HT-29 (cell line): ENCODE results near the gene CCNB1. TPM values are rescaled to one million over a fixed set of nuclear protein-coding genes. Genes with fewer than 3 reads are reported as not detected.
"Not testable (repeated sequence)": the region's sequence is repeated elsewhere in the genome, so short reads cannot be mapped to it uniquely, and the experiment has no call there.

ENCODE experiments used
- DNase-seq: peaks from one replicate; pipeline ENCODE4 v3.0.0-alpha.2; 2015; ENCODE audit warnings: low spot score
- total RNA-seq: library from RNA; depleted of rRNA; stranded (reverse); fragments of >200 nt; shearing (Covaris generic); gene quantifications from 2 replicates; pipeline ENCODE4 v1.2.3, GENCODE V29; 2014; rRNA removed

CCNB1 gene
- total RNA-seq = 135 and 148 TPM in 2 replicates

DNA sequence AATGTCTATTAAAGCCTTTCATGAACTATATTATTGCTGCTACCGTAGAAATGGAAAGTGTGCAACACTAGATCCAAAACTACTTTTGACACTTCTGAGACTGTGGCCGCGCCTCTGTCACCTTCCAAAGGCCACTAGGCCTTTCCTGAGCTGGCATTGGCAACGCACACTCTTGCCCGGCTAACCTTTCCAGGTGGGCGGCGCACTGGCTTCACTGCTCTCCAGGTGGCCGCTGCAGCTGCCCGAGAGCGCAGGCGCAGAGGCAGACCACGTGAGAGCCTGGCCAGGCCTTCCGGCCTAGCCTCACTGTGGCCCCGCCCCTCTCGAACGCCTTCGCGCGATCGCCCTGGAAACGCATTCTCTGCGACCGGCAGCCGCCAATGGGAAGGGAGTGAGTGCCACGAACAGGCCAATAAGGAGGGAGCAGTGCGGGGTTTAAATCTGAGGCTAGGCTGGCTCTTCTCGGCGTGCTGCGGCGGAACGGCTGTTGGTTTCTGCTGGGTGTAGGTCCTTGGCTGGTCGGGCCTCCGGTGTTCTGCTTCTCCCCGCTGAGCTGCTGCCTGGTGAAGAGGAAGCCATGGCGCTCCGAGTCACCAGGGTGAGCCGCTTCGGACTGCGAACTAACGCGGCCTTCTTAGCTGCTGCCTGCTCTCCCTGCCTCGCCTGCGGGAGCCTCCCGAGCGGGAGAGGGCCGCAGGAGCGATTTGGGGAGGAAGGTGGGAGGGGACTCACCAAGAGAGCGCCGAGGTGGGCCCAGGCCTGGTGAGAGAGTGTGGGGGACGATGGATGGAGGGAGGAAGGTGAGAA is at the start of gene CCNB1:
TSS of gene CCNB1 (plus strand) at position 465 of the 807 bp plus-strand sequence. CDS start at position 578, 113 bp downstream.
- peak; percentile 99 for DNase-seq

DNA sequence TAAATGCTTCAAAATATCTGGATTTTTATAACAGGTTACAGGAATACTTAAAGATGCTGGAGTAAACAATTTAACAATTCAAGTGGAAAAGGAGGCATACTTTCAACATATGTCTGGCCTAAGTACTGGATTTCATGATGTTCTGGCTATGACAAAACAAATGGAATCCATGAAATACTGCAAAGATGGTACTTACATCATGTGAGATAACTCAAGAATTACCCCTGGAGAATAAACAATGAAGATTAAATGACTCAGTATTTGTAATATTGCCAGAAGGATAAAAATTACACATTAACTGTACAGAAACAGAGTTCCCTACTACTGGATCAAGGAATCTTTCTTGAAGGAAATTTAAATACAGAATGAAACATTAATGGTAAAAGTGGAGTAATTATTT is 37.5 kb upstream of the CCNB1 start:
- no peak for DNase-seq

GRCh38 chr5:69130241-69130640 is 36.7 kb upstream of the CCNB1 start:
- DNase-seq = no peak

DNA sequence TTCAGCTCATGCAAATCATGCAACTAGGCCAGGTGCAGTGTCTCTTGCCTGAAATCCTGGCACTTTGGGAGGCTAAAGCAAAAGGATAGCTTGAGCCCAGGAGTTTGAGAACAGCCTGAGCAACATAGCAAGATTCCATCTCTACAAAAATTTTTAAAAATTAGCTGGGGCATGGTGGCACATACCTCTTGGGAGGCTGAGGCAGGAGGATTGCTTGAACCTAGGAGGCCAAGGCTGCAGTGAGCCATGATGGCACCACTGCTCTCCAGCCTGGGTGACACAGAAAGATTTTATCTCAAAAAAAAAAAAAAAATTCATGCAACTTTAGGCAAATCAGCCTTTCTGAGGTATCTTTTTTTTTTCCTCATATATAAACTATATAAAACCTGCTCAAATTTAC is 35.6 kb upstream of the CCNB1 start:
- no peak for DNase-seq

DNA sequence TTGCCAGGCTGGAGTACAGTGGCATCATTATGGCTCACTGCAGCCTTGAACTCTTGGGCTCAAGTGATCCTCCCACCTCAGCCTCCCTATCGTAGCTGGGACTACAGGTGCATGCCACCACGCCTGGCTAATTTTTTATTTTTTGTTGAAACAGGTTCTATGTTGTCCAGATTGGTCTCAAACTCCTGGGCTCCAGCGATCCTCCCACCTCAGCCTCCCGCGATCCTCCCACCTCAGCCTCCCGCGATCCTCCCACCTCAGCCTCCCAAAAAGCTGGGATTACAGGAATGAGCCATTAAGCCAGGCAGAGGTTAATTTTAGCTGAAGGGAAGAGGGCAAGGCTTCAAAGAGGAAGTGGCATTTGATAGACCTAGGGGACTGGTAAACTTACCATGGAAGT is 32.8 kb upstream of the CCNB1 start:
- DNase-seq = no peak

DNA sequence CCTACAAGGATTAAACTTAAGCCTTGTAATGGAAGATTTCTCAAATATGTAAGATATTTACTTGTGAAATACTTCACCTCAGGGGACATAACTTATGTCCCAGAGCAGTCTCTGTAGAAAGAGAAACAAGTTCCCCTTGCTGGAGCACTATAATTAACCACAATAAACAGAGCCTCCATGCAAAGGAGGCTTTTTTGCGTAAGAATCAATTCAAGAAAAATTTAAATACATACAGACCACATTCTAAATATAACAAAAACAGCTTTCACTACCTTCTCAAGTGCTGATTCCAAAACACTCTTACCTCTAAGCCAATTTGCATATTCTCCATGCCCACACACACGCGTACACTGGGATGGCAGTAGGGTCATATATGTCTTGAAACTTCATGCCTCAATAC is 30.7 kb upstream of the CCNB1 start:
- DNase-seq = no peak

GRCh38 chr5:69137208-69137607 is 29.7 kb upstream of the CCNB1 start:
- not testable (repeated sequence) for DNase-seq

DNA sequence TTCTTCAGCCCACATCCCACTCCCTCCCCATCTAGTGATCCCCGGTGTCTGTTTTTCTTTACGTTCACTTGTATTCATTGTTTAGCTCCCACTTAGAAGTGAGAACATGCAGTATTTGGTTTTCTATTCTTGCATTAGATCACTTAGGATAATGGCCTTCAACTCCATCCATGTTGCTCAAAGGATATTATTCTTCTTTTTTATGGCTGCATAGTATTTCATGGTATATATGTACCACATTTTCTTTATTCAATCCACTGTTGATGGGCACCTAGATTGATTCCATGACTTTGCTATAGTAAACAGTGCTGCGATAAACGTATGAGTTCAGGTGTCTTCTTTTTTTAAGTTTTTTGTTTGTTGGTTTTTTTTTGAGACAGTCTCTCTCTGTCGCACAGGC is 29.1 kb upstream of the CCNB1 start:
- no peak for DNase-seq

GRCh38 chr5:69138766-69139165 is 28.2 kb upstream of the CCNB1 start:
- no peak for DNase-seq

GRCh38 chr5:69140239-69140638 is 26.7 kb upstream of the CCNB1 start:
- not testable (repeated sequence) for DNase-seq

GRCh38 chr5:69140827-69141226 is 26.1 kb upstream of the CCNB1 start:
- DNase-seq = no peak

- DNase-seq = not testable (repeated sequence)
These were observed 18.4 kb upstream of the CCNB1 start for GRCh38 chr5:69148576-69148975.

- DNase-seq = no peak
These were observed 17.8 kb upstream of the CCNB1 start for GRCh38 chr5:69148981-69149675.

DNA sequence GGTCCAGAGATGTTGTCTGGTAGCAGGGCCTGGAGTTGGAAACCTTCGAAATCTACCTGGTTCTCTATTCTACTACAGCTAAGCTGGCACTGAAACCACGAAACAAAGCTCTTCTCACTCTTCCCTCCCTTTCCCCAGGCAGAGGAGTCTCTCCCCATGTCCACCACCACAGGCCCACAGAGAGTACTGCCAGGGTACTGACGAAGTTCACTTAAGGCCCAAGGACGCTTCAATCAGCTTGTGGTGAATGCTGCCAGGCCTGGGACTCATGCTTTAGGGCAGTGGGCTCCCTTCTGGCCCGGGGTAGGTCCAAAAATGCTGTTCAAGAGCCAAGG is 17.3 kb upstream of the CCNB1 start:
- no peak for DNase-seq

GRCh38 chr5:69152731-69153130 is 14.2 kb upstream of the CCNB1 start:
- no peak for DNase-seq

DNA sequence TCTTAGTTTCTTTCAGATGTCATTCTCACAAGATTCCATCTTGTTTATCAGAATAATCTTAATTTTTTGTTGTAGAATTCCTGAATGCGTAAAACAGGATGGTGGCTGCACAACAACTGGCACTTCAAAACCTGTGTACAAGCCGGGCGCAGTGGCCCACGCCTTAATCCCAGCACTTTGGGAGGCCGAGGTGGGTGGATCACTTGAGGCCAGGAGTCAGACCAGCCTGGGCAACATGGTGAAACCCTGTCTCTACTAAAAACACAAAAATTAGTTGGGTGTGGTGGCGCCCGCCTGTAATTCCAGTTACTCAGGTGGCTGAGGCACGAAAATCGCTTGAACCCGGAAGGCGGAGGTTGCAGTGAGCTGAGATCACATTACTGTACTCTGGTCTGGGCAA is 10.5 kb upstream of the CCNB1 start:
- DNase-seq = no peak

DNA sequence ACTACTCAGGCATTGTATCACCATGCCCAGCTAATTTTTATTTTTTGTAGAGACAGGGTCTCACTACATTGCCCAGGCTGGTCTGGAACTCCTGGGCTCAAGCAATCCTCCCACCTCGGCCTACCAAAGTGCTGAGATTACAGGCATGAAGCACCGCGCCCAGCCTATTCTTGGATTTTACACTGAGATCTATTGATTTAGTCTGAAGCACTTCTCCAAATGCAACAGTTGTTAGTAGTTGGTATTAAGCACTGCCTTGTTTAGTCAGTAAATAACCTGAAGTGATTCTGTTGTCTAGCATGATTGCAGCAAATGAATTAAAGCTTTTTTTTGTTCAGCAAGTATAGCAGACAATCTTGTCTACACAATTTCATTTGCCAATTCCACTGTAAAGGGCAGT is 8.9 kb upstream of the CCNB1 start:
- DNase-seq = no peak

GRCh38 chr5:69160651-69161050 is 6.3 kb upstream of the CCNB1 start:
- no peak for DNase-seq

GRCh38 chr5:69167493-69167855 is 524 bp downstream of the CCNB1 start:
- DNase-seq = peak; percentile 28

GRCh38 chr5:69167929-69168328 is 979 bp downstream of the CCNB1 start:
- DNase-seq = no peak

DNA sequence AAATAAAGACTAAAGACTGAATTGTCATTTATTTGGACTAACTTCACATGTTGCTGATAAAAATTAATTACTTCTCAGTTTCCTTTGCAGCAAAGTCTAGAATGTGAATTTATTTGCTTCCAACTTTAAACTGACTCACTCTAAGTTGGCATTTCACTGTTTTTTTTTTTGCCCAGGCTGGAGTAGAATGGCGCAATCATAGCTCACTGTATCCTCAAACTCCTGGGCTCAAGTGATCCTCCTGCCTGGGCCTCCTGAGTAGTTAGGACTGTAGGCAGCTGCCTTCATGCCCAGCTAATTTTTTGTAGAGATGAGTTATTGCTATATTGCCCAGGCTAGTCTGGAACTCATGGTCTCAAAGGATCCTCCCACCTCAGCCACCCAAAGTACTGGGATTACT is 3.5 kb downstream of the CCNB1 start:
- DNase-seq = no peak

- no peak for DNase-seq
These were observed 4.0 kb downstream of the CCNB1 start for GRCh38 chr5:69170969-69171368.

GRCh38 chr5:69181659-69182293 is 14.8 kb downstream of the CCNB1 start:
- DNase-seq = not testable (repeated sequence)
